ENCODE results near the gene SLC28A1. TPM values are rescaled to one million over a fixed set of nuclear protein-coding genes. Genes with fewer than 3 reads are reported as not detected.

SLC28A1 gene
- polyA plus RNA-seq, 5 donors, result 0.10 to 0.24 (median 0.13) TPM

DNA sequence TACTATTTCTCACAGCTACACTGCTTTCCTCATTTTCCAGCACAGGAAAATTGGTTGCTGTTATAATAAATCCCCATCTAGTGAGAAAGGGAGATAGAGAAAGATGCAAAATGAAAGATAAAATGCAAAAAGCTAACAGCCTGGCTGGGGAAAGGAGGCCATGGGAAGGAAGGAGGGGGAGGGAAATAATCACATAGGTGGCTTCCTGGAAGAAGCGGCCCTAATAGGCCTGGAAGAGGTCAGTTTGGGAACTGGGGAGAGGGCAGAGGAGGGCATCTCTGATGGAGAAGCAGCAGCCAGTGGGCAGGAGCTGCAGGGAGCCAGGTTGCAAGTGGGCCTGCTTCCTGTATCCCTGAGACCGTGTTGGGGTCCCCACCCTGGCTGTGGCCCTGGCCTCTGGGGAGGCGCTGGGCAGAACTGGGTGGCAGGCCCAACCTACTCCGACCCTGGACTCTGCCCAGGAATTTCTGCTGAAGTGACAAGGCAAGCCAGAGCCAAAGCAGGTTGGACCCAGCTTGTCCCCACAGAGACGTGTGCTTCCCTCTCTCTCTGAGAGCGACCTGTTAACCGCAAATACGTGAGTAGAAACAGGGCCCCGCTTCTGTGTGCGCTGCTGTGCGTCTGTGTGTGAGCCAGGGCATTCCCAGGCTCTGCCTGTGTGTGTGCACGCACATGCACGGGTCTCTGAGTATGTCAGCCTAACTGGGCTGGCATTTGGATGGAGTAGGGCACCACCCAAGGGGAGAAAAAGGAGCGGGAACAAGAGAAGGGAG, 1.9 kb downstream of the SLC28A1 start:
- DNase-seq, result no peak

DNA sequence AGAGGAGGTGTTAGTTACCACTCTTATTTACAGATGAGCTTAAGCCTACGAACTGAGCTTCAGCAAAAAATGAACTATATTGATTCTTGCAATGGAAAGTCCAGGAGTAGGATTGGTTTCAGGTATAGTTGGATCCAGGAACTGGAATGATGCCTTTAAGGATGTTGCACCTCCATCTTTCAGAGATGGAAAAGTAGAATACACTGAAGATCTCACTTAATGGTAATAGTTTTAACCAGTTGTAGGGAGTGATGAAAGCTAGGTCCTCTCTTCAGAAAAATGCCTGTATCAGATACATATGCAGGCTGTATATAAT, 2.5 kb downstream of the SLC28A1 start:
- DNase-seq, result no peak

GRCh38 chr15:84887938-84888337, 3.5 kb downstream of the SLC28A1 start:
- DNase-seq, result no peak

DNA sequence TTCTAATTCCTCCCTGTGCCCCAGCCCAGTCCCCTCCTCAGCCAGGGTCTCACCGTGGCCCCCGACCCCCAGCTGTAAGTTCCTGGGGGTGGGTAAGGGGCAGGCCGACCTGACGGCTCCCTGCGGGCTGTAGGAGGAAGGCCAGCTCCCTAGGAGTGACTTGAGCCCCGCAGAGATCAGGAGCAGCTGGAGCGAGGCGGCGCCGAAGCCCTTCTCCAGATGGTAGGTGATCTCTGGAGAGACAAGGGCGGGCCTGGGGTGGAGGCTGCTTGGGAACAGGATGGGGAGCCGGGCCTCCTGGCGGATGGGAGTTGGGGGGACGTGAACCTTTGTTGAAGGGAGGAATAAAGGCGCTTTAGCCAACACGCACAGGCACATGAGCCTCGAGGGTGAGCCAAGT, 4.2 kb downstream of the SLC28A1 start:
- no peak for DNase-seq

DNA sequence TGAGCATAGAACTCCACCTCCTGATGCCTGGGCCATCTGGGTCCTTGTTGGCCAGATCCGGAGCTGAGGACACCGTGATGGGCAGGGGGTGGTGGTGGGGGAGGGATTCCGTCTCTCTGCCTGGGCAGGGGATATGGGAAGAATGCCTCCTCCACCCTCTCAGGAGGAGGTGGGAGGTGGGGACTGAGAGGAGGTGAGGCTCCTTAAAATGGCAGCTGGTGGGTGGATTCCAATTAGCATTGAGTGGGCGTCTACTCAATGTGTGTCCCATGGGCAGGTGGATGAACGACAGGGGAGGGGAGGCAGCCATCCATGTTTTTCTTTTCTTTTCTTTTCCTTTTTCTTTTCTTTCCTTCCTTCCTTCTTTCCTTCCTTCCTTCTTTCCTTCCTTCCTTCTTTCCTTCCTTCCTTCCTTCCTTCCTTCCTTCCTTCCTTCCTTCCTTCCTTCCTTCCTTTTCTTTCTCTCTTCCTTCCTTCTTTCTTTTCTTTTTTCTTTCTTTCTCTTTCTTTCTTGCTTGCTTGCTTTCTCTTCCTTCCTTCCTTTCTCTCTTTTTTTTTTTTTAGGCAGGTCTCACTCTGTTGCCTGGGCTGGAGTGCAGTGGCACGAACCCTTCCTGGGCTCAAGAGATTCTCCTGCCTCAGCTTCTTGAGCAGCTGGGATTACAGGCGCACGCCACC, 5.0 kb downstream of the SLC28A1 start:
- DNase-seq, result no peak

DNA sequence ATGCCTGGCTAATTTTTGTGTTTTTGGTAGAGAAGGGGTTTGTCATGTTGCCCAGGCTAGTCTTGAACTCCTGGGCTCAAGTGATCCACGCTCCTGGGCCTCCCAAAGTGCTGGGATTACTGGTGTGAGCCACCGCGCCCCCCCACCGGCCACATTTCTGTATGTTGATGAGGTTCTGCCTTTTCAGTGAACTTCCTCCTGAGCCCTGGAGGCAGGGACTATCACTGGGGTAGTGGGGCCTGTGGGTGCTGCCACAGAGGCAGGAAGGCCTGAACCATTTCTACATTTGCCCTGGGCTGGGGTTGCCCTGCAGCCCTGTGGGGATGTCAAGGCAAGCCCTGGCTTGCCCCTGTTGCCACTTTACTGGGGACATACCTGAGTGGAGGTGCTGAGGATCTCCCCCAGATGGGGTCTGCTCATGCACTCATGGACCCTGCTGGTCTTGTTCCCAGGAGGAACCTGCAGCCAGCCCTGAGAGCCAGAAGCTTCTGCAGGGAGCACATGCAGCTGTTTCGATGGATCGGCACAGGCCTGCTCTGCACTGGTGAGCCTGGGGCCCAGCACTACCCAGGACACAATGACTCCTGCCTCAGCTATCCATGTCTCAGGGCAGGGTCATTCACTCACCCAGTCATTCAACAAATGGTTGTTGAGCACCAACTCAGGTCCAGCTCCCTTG, 5.7 kb downstream of the SLC28A1 start:
- DNase-seq, result no peak

- DNase-seq, result no peak
Measured at GRCh38 chr15:84890670-84891162, 6.3 kb downstream of the SLC28A1 start.

GRCh38 chr15:84891339-84891738, 6.9 kb downstream of the SLC28A1 start:
- DNase-seq, result no peak

DNA sequence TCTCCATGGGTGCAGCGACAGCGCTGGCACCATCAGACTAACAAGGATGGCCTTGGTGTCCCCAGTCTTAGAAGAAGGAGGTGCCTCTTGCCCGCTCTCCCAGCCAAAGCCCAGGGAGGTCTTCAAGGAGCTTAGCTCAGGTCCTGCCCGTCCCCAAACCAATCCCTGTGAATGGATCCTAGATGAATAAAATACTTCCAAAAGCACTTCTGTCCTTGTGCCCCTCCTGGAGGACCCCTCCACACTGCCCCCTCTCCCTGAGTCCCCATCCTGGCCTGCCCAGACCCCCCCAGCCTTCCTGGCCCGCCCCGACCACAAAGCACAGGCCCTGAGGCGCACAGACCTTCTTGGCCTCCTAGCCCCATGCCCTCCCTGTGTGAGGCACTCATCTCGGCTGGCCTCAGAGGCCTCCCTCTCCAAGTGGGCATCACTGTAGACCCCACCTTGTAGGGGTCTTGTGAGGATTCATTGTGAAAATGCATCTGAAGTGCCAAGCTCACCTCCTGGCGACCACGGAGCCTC, 8.4 kb downstream of the SLC28A1 start:
- no peak for DNase-seq

DNA sequence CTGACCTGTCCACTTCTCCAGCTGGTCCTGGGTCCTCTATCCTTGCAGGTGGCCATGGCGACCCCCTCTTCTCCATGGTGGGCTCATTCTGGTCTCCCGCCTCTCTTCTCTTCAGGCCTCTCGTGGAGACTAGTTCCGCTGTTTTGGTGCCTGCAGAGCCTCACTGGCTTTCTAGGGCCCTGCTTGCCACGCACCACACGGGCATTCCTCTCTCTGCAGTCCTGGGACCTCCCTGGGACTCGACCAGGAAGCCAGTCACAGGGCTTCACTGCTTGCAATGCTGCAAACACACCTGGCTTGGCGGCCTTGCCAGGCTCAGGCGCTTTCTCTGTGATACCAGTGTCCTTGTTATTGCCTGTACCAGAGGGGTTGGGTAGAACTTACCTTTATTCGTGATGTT, 9.1 kb downstream of the SLC28A1 start:
- DNase-seq, result no peak

- DNase-seq, result no peak
Measured at GRCh38 chr15:84894736-84895425, 10.4 kb downstream of the SLC28A1 start.

DNA sequence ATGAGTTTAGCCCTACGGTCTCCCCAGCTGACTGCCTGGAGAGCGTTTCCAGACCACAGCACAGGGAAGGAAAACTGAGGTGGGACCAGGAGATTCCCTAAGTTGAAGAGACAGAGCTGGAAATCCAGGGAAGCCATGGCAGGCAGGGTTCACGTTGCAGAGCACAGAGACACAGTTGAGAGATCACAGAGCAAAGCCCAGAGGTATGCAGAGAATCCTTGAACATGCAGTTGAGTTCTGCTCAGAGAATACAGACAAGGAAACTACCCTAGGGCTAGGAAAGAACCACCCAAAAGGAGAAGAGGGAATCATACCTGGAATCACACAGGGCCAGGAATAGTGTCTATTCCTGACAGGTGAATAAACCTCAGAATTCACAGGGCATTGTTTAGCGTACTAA, 14.3 kb downstream of the SLC28A1 start:
- no peak for DNase-seq

DNA sequence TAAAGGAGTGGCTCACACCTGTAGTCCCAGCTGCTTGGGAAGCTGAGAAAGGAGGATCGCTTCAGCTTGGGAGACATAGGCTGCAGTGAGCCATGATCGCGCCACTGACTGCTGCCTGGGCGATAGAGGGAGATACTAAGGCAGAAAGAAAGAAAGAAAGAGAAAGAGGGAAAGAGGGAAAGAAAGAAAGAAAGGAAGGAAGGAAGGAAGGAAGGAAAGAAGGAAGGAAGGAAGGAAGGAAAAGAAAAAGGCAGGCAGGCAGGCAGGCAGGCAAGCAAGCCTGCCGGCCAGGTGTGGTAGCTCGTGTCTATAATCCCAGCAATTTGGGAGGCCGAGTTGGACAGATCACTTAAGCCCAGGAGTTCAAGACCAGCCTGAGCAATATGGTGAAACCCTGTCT, 15.3 kb downstream of the SLC28A1 start:
- DNase-seq, result no peak

DNA sequence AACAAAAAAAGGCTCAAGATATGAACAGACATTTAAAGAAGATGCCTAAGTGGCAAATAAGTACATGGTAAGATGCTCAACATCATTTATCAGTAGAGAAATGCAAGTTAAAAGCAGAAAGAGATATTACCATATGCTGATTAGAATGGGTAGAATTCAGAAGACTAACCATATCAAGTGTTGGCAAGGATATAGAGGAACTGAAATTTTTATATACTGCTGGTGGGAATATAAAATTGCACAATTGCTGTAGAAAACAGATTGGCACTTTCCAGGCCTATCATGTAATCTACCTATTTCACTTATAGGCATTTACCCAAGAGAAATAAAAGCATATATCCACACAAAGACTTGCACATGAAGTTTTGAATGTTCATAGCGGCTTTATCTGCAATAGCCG, 17.1 kb downstream of the SLC28A1 start:
- DNase-seq, result no peak

DNA sequence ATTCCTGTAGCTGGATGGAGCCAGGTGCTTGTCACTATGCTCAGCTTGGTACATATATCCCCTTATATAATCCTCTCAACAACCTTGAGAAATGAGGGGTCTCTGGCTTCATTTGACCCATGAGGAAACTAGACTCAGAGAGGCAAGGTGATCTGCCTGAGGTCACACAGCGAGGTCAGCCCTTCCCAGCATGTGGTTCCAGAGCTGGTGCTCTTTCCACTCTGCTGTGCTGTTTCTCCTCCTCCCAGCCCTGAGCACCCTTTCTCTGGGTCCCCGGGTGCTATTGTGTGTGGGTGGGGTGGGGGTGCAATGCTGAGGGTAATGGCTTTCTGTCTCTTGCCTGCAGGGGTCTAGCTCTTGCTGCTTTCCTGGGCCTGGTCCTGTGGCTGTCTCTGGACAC, 19.3 kb downstream of the SLC28A1 start:
- DNase-seq, result no peak

DNA sequence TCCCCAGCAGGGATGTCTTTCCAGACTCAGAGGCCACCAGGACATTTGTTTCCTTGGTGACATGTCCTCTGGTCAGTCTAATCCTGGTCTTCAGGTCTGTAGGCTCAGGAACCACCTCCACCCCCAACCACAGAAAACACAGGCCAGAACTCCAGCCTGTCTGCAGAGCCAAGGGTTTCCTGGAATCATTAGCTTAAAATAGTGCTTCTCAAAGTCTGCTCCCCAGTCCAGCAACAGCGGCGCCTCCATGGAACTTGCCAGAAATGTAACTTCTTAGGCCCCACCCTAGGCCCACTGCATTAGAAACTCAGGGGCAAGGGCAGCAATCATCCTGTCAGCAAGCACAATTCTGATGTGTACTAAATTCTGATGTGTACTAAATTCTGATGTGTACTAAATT, 20.0 kb downstream of the SLC28A1 start:
- DNase-seq, result no peak

DNA sequence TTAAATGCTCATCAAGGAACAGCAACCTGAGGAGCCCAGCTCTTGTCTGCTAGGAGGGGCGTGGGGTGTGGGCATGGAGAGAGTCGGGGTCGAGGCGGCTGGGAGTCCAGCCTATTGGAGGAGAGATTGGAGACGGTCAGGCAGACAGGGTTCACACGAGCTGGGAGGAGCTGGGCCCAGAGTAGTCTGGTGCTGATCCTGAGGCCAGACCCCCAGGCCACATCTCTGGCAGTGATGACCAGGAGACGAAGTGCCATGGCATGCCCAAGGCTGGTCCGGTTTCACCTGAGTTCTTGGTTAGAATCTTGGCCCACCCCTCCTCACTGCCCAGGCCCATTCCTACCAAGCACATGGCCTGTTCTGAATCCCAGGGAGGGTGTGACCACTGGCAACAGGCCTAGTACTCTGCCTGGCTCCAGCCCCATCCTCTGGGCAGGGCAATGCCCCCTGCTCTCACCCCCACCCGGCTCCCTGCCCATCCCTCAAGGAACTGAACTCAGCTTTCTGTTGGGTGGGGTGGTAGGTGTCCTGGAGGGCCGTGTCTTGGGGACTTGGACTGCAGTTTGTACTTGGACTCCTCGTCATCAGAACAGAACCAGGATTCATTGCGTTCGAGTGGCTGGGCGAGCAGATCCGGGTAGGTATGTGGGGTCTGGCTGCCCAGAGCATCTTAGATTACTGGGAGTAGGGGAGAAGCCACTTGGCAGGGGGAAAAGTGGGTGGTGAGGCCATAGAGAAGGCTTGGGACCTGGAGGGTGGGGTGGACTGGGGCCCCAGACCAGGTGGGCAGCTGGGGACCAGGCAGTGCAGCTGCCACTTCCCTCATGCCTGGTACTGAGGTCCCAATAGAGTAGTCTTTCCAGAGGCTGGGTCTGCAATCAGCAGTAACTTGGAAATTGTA, 20.8 kb downstream of the SLC28A1 start:
- DNase-seq, result no peak

DNA sequence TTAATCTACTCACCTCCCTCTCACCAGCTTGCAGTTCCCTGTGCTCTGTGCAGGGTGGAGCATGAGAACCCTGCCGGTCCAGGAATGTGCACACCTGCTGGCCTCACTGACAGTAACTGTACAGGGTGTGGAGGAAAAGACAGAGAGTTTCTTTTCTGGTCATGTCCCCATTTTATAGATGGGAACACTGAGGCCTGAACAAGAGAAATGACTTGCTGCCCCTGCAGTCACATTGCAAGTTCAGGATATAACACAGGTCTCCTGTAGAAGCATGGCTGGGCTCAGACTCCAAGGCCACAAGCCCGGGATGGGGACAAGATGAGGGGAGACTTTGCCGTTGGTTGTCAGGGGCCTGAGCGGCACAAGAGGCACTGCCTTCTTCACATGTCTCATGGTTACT, 23.3 kb downstream of the SLC28A1 start:
- DNase-seq, result no peak

DNA sequence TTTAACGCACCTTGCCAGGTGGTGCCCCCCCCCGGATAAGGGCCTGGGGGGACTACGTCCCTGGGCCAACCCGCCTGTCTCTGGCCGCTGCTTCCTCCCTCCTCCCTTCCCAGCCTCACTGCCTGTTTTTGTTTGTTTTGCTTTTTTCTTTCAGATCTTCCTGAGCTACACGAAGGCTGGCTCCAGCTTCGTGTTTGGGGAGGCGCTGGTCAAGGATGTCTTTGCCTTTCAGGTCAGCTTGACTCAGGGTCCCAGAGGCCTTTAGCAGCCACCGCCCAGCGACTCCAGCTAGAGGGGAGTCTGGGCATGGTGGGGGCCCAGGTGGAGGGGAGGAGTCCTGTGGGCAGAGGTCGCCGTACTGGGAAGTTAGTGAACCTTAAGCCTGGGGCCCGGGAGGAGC, 24.1 kb downstream of the SLC28A1 start:
- DNase-seq, result no peak

DNA sequence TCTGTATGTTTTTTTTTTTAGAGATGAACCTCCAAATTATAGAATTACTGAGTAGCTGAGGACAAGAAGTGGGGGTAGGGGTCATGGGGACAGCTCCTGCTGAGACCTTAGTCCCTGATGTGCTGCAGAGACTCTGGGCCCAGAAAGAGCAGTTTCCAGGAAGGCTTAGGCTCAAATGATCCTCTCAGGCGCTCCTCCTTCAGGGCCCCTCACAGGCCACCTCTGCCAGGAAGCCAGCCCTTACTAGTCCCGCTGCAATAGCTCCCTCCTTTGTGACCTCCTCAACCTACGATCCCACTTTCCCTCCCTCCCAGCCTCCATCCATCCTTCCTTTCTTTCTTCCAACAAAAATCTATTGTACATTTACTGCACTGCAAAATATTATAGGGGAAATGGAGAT, 24.6 kb downstream of the SLC28A1 start:
- DNase-seq, result no peak

DNA sequence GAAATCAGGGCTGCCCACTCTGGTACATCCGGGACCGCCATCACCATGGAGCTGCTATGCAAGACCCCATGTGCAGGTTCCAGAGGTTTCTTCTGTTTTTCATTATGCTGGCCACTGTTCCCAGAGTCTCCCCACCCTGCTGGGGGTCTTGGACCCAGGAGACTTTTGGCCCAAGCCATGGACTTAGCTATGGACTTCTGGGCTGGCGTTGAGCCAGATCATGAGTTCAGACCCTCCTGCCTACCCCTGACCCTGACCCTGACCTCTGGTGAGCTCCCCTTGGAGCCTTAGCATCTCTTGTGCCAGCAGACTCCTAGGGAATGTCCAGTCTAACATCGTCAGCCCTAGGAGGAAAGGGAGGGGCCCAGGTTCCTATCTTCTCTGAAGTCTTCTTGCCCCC, 25.3 kb downstream of the SLC28A1 start:
- DNase-seq, result no peak

Measured in right lung (tissue), 5 donors.